Heart left ventricle (tissue), 16 donors: ENCODE measurements around the gene CCDC172. TPM values are rescaled to one million over a fixed set of nuclear protein-coding genes. Genes with fewer than 3 reads are reported as not detected.

Experiments used
- ATAC-seq, 4 donors: fragments of 200-7000 bp; cut with Tn5 transposase; one replicate each; pipeline ENCODE4 v1.9.1; 2020 to 2022; ENCODE audit warnings: moderate library complexity in 4 of 4, mild to moderate bottlenecking in 3 of 4, moderate number of reproducible peaks in 1 of 4
- DNase-seq, 5 donors: peaks; one replicate each; pipeline ENCODE4 v3.0.0-alpha.2; 2020
- H3K27ac ChIP-seq, 12 donors: fragments of 200-600 bp; sonication (generic) in 4 of 12; one replicate each; pipeline versions ENCODE4 v1.5.0 to v1.8.0; 2016 to 2022; ENCODE audit warnings: mild to moderate bottlenecking in 2 of 12
- H3K27me3 ChIP-seq, 9 donors: fragments of 200-600 bp; sonication (generic) in 2 of 9; one replicate each; pipeline versions ENCODE4 v1.5.1 to v1.8.0; 2016 to 2022; ENCODE audit warnings: mild to moderate bottlenecking in 3 of 9
- H3K36me3 ChIP-seq, 9 donors: fragments of 200-600 bp; sonication (generic) in 2 of 9; one replicate each; pipeline versions ENCODE4 v1.5.0 to v1.8.0; 2018 to 2022; ENCODE audit warnings: mild to moderate bottlenecking in 2 of 9
- H3K4me1 ChIP-seq, 12 donors: fragments of 200-600 bp; sonication (generic) in 4 of 12; one replicate each; pipeline versions ENCODE4 v1.5.0 to v1.8.0; 2016 to 2022; ENCODE audit warnings: mild to moderate bottlenecking in 3 of 12
- H3K4me3 ChIP-seq, 12 donors: fragments of 200-600 bp; sonication (generic) in 4 of 12; one replicate each; pipeline versions ENCODE4 v1.5.0 to v1.8.0; 2017 to 2022; ENCODE audit warnings: mild to moderate bottlenecking in 9 of 12, moderate library complexity in 4 of 12
- H3K9me3 ChIP-seq, 12 donors: fragments of 200-600 bp; sonication (generic) in 4 of 12; one replicate each; pipeline versions ENCODE4 v1.5.0 to v1.8.0; 2016 to 2022; ENCODE audit warnings: mild to moderate bottlenecking in 1 of 12
- POLR2A ChIP-seq, 2 donors: fragments of 450-650 bp; IDR thresholded peaks; one replicate each; pipeline ENCODE4 v1.6.1; 2017; ENCODE audit warnings: antibody characterized with exemption in 2 of 2, mild to moderate bottlenecking in 2 of 2, moderate library complexity in 2 of 2
- WGBS, 4 donors: extraction: QIAGEN DNeasy Blood & Tissue Kit in 2 of 4; methylation state at CpG; one replicate each; pipeline versions ENCODE4 v1.1.5 to v1.1.7; 2013 to 2018; 5-methylcytosine and 5-hydroxymethylcytosine counted together
- intact Hi-C, 10 donors: fragments of 100-400 bp; cut with DNase I; formaldehyde crosslinking; loops; one replicate each; pipeline versions ENCODE4 v1.11.1 to v1.14.2; 2022
- polyA plus RNA-seq, 2 donors: library from polyadenylated mRNA; stranded (reverse); fragments of 200-250 nt; gene quantifications; one replicate each; pipeline ENCODE4 v1.2.3, GENCODE V29; 2013
- total RNA-seq, 9 donors: library from RNA; depleted of rRNA in 2 of 9; stranded (reverse); fragments of >200 nt in 2 of 9; fragmentation: NEBNext Ultra II Directional in 3 of 9; extraction: Animal tissue kit (Norgen Biotek cat#: 25700) in 3 of 9; gene quantifications; one replicate each; pipeline versions ENCODE4 v1.1.0 to v1.2.4, GENCODE V29; 2016 to 2023
- TF ChIP-seq, protein P1 (sequence below), 12 donors: fragments of 200-600 bp; sonication (generic) in 4 of 12; IDR thresholded peaks; one replicate each; pipeline versions ENCODE4 v1.5.0 to v1.8.0; 2018 to 2022; ENCODE audit warnings: antibody characterized with exemption in 12 of 12, mild to moderate bottlenecking in 5 of 12
- donor health status: ischemic (EF 13 %, LVEDD 7.1; RV severe dilation, severe dysfunction).
- donor health status: healthy with polysubstance abuse.
- donor health status: DM: no; HTN: yes; CAD: no.
- donor health status: DM: no; HTN: no; CAD: no.
- donor health status: ischemic (EF 25% LVEDD 6.9; RV normal size, moderate dysfunction).
- donor health status: ischemic (EF 25% LVEDD 5.7; RV mildly dilated, moderate dysfunction).
- donor health status: healthy.
- donor health status: DM: yes; HTN: yes; CAD: no.
- donor health status: ischemic (EF 35%, LVEDD 5.7; RV mildly dilated, moderate dysfunction).
- donor health status: nonischemic (EF 11% LVEDD 7.7; RV severe dilation, severe dysfunction).
- donor health status: DM: yes; HTN: yes; CAD: no.
- donor health status: PGD.
- donor health status: ischemic (EF 29% LVEDD 5.4; RV normal size, mild dysfunction).
- donor health status: nonischemic (EF 23%, LVEDD 6.1; RV moderate dilation, normal function).

The CCDC172 gene
- total and polyA plus RNA-seq, 11 donors, result not detected

DNA sequence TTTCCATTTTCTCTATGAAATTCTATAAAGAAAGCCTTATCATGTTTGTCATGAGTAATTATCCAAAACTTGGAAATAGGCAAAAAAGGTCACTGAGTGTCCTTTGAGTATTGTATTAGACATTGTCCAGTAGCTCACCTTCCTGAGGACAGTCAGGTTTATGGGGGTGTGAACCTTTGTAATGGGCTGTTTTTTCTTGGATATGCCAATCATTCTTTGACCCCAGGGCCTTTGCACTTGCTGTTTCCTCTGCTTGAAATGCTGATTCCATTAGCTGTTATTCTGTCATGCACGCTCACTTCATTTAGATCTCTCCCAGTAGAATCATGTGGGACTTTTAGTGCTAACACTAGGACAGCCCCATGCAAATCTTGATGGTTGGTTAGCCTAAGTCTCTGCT lies 4.9 kb downstream of the CCDC172 start:
- 69 to 91% (median 81%) methylated on average over 1 of the region's 1 CpG for WGBS, 4 donors
- Histone ChIP-seq H3K4me3 (no peak overlapping the region), H3K4me1 (no peaks in the 10 kb centered on the region), H3K9me3 (no peaks in the 10 kb centered on the region), H3K27me3 (peaks cover 0 to 18% (median 0%) of the 10 kb centered on the region in 9 donors), H3K36me3 (no peaks in the 10 kb centered on the region), H3K27ac (no peak overlapping the region)
- TF ChIP-seq POLR2A (IDR thresholded peaks at IDR 0.05), result no peak
- TF ChIP-seq, protein P1, sequence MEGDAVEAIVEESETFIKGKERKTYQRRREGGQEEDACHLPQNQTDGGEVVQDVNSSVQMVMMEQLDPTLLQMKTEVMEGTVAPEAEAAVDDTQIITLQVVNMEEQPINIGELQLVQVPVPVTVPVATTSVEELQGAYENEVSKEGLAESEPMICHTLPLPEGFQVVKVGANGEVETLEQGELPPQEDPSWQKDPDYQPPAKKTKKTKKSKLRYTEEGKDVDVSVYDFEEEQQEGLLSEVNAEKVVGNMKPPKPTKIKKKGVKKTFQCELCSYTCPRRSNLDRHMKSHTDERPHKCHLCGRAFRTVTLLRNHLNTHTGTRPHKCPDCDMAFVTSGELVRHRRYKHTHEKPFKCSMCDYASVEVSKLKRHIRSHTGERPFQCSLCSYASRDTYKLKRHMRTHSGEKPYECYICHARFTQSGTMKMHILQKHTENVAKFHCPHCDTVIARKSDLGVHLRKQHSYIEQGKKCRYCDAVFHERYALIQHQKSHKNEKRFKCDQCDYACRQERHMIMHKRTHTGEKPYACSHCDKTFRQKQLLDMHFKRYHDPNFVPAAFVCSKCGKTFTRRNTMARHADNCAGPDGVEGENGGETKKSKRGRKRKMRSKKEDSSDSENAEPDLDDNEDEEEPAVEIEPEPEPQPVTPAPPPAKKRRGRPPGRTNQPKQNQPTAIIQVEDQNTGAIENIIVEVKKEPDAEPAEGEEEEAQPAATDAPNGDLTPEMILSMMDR (IDR thresholded peaks at IDR 0.05), result no peak
- ATAC-seq, result no peak
- intact Hi-C loops, result no loop called here
- no peak for DNase-seq

DNA sequence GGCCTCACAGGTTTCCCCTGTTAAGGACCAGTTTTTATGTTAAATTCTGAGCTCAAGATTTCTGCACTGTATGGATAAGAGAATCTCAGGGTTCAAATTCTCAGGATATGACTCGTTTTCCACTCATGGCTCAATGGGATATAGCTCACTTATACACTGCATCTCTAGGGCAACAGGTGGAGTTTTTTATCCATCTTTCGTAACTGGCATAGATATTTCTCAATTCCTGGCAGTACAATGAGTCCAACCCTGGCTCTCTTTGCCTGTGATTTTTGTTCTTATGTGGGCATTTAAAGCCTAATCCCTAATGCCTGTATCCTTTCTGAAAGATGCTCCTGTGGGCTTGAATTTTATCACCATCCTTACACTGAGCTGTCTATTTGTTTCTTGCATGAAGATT lies 7.6 kb downstream of the CCDC172 start:
- no peaks in the 10 kb centered on the region for H3K9me3 ChIP-seq
- H3K27ac ChIP-seq, result no peak overlapping the region
- intact Hi-C loops, result no loop called here
- H3K4me1 ChIP-seq, result no peaks in the 10 kb centered on the region
- H3K27me3 ChIP-seq, result no peaks in the 10 kb centered on the region
- no peaks in the 10 kb centered on the region for H3K36me3 ChIP-seq
- DNase-seq, result no peak
- H3K4me3 ChIP-seq, result no peak overlapping the region
- TF ChIP-seq POLR2A (IDR thresholded peaks at IDR 0.05), result no peak
- TF ChIP-seq, protein P1 (IDR thresholded peaks at IDR 0.05), result no peak
- 53 to 67% (median 58%) methylated on average over 2 of the region's 2 CpGs for WGBS, 4 donors
- ATAC-seq, result no peak

DNA sequence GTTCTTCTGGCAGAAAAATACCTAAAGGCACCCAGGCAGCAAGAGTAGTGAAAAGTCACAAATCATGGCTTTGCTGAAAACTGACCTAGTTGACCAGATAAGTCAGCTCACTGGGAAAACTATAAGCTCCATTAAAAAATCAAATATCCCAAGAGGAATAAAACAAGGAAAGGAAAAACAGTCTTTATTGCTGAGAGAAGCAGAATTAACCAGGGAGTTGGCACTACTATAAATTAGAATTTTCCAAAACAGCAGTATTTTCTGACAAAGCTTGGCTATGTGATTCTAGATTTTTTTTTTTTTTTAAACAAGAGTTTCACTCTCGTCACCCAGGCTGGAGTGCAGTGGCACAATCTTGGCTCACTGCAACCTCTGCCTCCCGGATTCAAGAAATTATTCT lies 12.6 kb downstream of the CCDC172 start:
- Histone ChIP-seq H3K4me3 (no peak overlapping the region), H3K4me1 (no peaks in the 10 kb centered on the region), H3K27me3 (no peaks in the 10 kb centered on the region), H3K36me3 (no peaks in the 10 kb centered on the region), H3K27ac (no peak overlapping the region), H3K9me3 (no peaks in the 10 kb centered on the region)
- intact Hi-C loops, result no loop called here
- WGBS, 4 donors, result 72 to 80% (median 76%) methylated on average over 2 of the region's 2 CpGs
- TF ChIP-seq, protein P1 (IDR thresholded peaks at IDR 0.05), result no peak
- TF ChIP-seq POLR2A (IDR thresholded peaks at IDR 0.05), result no peak
- no peak for DNase-seq
- ATAC-seq, result no peak

DNA sequence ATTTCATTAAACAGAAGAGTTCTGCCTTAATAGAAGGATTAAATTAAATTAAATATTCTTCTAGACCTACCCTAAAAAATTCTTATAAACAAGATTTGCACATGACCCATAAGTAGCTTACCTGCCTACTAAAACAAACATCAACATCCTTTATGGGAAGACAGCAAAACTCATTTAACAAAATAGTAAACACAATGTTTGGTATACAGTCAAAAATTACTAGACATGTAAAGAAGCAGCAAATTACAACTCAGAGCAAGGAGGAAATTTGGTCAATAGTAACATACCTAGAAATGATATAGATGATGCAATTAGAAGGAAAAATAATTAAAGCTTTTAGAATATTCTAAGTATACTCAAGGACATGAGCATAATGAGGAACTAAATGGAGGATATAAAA lies 27.9 kb downstream of the CCDC172 start:
- H3K9me3 ChIP-seq, result peaks cover 0 to 15% (median 2%) of the 10 kb centered on the region in 12 donors
- H3K36me3 ChIP-seq, result no peaks in the 10 kb centered on the region
- H3K4me1 ChIP-seq, result no peaks in the 10 kb centered on the region
- intact Hi-C loops, result no loop called here
- no peak overlapping the region for H3K4me3 ChIP-seq
- ATAC-seq (no peak), DNase-seq (no peak)
- no peak overlapping the region for H3K27ac ChIP-seq
- no peaks in the 10 kb centered on the region for H3K27me3 ChIP-seq
- TF ChIP-seq, protein P1 (IDR thresholded peaks at IDR 0.05), result no peak
- no peak for TF ChIP-seq POLR2A (IDR thresholded peaks at IDR 0.05)
